ENCODE measurements around the gene KCNMA1.

DNA sequence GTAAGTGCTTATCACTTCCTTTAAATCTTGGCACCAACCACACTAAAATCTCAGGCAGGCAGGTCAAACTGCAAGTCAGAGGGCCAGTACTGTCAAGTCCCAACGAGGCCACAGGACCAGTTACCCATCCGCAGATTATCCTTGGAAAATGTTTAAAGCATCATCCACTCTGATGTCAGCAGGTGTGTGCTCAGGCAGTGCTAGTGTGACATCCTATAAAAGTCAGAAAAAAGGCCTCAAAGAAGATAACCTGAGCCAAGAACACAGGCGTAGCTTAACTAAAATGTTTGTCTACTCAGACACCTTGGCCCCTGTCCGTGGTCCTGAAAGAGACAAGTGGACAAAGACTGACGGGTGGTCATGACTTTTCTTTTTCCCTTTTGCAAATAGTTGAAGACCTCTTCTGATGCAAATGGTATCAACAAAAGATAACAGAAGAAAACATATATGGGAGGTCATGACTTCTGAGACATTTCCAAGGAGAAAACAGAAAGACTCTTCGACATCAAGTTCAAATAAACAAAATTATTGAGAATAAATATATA lies 309.3 kb downstream of the KCNMA1 start:
- TF ChIP-seq CTCF (IDR thresholded peaks at IDR 0.05; ENCODE audit: insufficient read depth, low read length, poor library complexity, severe bottlenecking) (no peak), EZH2phosphoT487 (conservative IDR thresholded peaks at IDR 0.05; ENCODE audit: low read length) (no peak)

Measured in SU-DHL-6 (cell line).